Germinal center (tissue), 1 donor: ENCODE measurements around the gene GMPS.
"Not testable (repeated sequence)": the region's sequence is repeated elsewhere in the genome, so short reads cannot be mapped to it uniquely, and the experiment has no call there.

ENCODE experiments used
- DNase-seq: peaks from one replicate; pipeline ENCODE4 v3.0.0; 2012; ENCODE audit warnings: mixed read lengths, low spot score

GMPS gene

DNA sequence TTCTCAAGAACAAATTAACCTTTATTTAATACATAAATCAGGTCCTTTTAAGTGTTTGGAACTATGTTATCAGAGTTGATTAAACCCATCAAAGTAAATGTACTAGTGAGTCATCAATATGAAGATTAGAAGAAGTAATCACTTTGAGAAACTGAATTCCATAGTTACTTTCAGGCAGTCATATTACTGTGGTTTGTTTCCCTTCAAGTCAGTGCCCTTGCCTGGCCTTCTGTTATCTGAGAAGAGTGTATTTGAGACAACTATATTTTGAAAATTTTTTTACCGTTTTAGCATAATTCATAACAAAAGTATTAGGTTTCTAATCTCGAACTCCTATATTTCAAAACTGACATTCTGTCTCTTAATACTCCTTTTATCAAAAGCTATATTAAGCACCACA lies 73.6 kb downstream of the GMPS start:
- DNase-seq: no peak

- DNase-seq: no peak
These were observed 75.7 kb downstream of the GMPS start for GRCh38 chr3:155946178-155946577.

DNA sequence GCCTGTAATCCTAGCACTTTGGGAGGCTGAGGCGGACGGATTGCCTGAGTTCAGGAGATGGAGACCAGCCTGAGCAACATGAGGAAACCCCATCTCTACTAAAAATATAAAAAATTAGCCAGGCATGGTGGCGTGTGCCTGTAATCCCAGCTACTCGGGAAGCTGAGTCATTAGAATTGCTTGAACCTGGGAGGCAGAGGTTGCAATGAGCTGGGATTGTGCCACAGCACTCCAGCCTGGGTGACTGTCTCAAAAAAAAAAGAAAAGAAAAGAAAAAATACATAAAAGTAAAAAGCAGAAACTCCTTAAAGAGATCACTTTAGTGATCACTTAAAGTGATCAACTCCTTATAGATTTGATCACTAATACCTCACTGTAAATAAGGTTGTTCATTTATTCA lies 78.0 kb downstream of the GMPS start:
- DNase-seq: no peak

GRCh38 chr3:155949453-155950217 lies 79.2 kb downstream of the GMPS start:
- DNase-seq: no peak

GRCh38 chr3:155956508-155957411 lies 86.3 kb downstream of the GMPS start:
- DNase-seq: no peak

DNA sequence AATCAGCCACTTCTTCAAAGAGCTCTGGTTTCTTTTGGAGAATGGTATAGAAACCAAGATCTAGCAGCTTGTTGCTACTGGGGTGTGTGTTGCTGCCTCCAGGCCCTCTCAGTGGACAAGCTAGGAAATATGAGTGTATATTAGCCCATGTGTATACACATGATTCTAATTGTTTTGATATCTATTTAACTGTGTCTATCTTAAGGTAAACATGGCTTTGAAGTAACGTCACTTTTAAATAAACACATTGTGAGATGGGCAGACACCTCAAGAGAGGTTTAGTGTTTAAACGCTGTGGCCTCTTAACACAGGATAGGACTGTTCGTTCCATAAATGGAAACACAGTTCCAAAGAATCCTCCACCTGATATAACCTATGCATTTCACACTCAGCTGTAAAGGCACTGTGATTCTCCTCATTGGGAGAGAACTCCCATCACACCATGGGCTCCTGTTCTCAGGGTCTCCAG lies 87.0 kb downstream of the GMPS start:
- no peak for DNase-seq

DNA sequence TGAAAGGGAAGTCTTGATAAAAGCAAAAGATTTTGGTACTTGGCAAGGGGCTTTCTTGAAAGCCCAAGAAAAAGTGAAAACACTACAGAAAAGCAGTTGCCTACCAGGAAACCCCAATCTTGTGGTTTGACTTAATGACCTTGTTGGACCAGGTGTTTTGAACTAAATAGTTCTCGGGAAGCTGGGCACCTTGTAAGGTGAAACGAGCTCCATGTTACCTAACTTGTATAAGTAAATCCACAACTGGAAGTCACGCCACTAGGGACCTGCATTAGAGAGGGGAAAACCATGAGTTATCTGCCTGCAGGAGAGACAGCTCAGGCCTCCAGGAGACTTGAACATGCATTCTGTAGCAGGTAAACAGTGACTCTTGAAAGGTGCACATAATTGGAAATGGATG lies 88.2 kb downstream of the GMPS start:
- DNase-seq: no peak

GRCh38 chr3:155960060-155960459 lies 89.6 kb downstream of the GMPS start:
- DNase-seq: no peak

DNA sequence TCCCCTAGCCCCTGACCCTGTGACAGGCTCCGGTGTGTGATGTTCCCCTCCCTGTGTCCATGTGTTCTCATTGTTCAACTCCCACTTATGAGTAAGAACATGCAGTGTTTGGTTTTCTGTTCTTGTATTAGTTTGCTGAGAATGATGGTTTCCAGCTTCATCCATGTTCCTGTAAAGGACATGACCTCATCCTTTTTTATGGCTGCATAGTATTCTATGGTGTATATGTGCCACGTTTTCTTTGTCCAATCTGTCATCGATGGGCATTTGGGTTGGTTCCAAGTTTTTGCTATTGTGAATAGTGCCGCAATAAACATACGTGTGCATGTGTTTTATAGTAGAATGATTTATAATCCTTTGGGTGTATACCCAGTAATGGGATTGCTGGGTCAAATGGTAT lies 90.6 kb downstream of the GMPS start:
- not testable (repeated sequence) for DNase-seq

DNA sequence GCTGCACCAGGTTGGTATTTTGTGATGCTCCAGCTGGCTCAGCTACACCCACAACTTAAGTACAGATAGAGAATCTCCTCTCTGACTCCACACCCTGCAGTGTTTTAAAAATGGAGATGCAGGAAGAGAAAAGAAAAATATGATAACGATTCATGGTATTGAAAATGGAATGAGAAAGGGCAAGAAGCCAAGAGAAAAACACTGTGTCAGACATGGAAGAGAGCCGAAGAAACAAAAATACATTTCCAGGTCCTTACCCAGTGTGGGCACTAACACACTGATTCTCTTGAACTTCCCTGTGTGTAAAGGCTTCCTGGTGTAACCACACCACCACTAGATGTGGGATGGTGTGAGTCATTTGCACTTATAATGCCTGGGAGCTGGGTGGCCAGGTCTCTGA lies 93.1 kb downstream of the GMPS start:
- no peak for DNase-seq

GRCh38 chr3:155970398-155970797 lies 99.9 kb downstream of the GMPS start:
- DNase-seq: no peak

DNA sequence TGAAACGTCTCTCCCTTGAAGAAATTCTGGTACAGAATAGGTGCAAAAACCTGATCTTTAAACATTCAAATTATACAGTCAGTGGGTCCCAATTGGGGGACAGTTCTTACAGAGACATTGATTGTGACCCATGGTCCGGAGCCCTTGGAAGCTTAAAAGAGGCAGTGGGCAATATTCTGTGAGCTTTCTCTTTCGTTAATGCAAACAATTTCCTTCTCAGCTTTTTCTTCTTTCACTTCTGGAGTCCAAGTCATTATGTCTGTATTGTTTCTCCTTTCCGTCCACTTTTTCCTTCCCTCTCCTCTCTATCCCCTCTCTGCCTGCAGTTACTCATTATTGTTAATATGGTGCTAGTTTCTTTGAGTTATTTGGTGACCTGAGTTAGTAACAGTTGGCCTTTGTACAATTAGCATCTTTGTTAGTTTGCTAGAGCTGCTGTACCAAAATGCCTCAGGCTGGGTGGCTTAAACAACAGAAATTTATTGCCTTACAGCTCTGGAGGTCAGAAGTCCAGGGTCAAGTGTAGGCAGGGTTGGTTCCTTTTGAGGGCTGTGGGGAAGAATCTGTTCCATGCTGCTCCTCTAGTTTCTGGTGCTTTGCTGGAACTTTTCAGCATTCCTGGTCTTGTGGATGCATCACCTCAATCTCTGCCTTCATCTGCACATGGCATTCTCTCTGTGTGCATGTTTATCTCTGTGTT lies 102.6 kb downstream of the GMPS start:
- DNase-seq: no peak

- DNase-seq: no peak
These were observed 107.9 kb downstream of the GMPS start for GRCh38 chr3:155978324-155978723.

DNA sequence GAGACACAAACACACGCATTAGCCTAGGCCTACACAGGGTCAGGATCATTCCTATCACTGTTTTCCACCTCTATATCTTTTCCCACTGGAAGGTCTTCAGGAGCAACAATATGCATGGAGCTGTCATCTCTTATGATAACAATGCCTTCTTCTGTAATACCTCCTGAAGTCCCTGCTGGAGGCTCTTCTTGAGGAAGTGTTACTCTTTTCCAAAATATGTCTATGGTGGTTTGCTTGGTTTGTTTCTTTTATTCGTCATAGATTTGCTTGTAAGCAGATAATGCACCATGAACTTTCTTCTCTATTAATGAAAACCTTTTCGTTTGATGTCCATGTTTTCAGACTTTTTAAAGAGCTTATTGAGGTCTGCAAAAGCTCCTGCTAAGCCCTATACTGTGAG lies 109.3 kb downstream of the GMPS start:
- DNase-seq: no peak

DNA sequence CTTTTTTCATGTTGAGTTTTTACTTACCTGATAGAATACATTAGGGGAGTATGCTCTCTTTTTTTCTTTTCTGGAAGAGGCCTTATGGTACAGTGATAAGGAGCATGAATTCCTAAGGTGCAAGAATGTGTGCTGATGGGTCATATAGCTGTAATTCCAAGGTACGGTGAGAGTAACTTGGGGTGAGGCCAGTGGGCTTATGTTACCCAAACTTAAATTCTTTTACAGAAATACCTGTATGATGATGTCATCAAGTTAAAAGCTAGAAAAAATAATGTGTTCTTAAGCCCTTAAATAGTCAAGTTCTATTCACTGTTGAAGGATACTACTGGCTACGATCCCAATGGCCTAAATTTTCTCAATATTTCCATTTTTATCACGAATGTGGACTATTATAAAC lies 111.2 kb downstream of the GMPS start:
- DNase-seq: no peak

DNA sequence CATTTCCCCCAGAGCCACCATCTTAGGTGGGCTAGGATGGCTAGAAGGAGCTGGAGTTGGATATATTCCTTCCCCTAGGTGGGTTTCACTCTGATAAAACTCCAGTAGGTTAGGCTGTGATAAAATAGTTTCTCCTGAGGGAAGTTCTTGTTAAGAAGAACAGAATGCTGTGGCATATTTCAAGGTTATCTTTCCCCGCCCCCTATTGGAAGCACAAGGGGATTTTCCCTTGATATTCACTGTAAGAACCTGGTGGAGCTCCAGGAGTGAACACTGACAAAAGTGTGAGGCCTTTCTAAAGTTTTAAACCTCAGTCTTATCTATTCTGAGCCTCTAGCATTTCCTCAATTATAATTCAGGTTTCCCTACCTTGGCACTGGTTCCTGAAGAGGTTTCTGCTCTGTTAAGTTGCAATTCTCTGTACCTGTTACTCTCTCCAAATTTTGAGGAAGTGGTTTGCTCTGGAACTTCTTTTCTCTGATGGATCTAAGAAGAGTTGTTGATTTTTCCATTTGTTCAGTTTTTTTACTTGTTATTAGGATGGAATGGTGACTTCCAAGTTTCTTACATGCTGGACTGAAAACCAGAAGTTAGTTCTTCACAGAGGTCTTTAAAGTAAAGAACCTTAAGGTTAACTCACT lies 113.5 kb downstream of the GMPS start:
- no peak for DNase-seq

- DNase-seq: no peak
These were observed 114.5 kb downstream of the GMPS start for GRCh38 chr3:155984791-155985417.

DNA sequence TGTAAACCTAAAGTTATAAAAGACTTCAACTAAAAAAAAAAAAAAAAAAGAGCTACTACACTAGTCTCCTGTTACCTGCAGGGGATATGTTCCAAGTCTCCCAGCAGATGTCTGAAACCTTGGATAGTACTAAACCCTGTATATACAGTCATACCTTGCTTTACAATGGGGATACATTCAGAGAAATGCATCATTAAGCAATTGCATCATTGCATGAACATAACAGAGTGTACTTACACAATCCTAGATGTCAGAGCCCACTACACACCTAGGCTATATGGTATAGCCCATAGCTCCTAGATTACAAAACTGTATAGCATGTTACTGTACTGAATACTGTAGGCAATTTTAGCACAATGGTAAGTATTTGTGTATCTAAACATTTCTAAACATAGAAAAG lies 119.1 kb downstream of the GMPS start:
- DNase-seq: no peak

- no peak for DNase-seq
These were observed 120.8 kb downstream of the GMPS start for GRCh38 chr3:155991212-155991611.

GRCh38 chr3:155991847-155992246 lies 121.4 kb downstream of the GMPS start:
- no peak for DNase-seq
